MM.1S (cell line): ENCODE measurements around the gene LRTM1.

Experiments used
- DNase-seq: peaks from one replicate; pipeline ENCODE4 v3.0.0-alpha.2; 2015
- H2AFZ ChIP-seq: fragments of 300-600 bp; sonication (generic); 2 replicates; pipeline ENCODE4 v1.6.0; 2016; ENCODE audit warnings: antibody characterized with exemption, low read length
- H3F3A ChIP-seq: fragments of 300-600 bp; sonication (generic); 2 replicates; pipeline ENCODE4 v1.6.1; 2016; ENCODE audit warnings: mild to moderate bottlenecking, antibody characterized with exemption, low read length, moderate library complexity, mixed read lengths; ENCODE audit not compliant: insufficient read depth
- H3K27ac ChIP-seq: fragments of 300-600 bp; sonication (generic); 2 replicates; pipeline ENCODE4 v1.5.1; 2016; ENCODE audit warnings: mild to moderate bottlenecking, low read length
- H3K27me3 ChIP-seq: fragments of 300-600 bp; sonication (generic); replicated peaks from 2 replicates; pipeline ENCODE4 v1.6.0; 2016; ENCODE audit warnings: low read length; ENCODE audit not compliant: insufficient read depth
- H3K36me3 ChIP-seq: fragments of 300-600 bp; sonication (generic); replicated peaks from 2 replicates; pipeline ENCODE4 v1.6.1; 2016; ENCODE audit warnings: mild to moderate bottlenecking, low read length, mixed read lengths; ENCODE audit not compliant: insufficient read depth
- H3K4me1 ChIP-seq: fragments of 300-600 bp; sonication (generic); 2 replicates; pipeline ENCODE4 v1.6.1; 2016; ENCODE audit warnings: low read length, mixed read lengths
- H3K4me2 ChIP-seq: fragments of 300-600 bp; sonication (generic); 2 replicates; pipeline ENCODE4 v1.6.0; 2016; ENCODE audit warnings: low read depth, low read length
- H3K4me3 ChIP-seq: fragments of 300-600 bp; sonication (generic); 2 replicates; pipeline ENCODE4 v1.5.1; 2016; ENCODE audit warnings: low read length, mixed read lengths
- H3K79me2 ChIP-seq: fragments of 300-600 bp; sonication (generic); 2 replicates; pipeline ENCODE4 v1.6.1; 2016; ENCODE audit warnings: mixed run types, low read length, mixed read lengths
- H3K9ac ChIP-seq: fragments of 300-600 bp; sonication (generic); 2 replicates; pipeline ENCODE4 v1.6.1; 2016; ENCODE audit warnings: low read length, mixed read lengths
- H3K9me2 ChIP-seq: fragments of 300-600 bp; sonication (generic); replicated peaks from 2 replicates; pipeline ENCODE4 v1.6.1; 2016; ENCODE audit warnings: mild to moderate bottlenecking, low read length, mixed read lengths; ENCODE audit not compliant: insufficient read depth
- H3K9me3 ChIP-seq: fragments of 300-600 bp; sonication (generic); replicated peaks from 2 replicates; pipeline ENCODE4 v1.6.1; 2016; ENCODE audit warnings: mild to moderate bottlenecking, low read length, mixed read lengths; ENCODE audit not compliant: insufficient read depth
- H4K20me1 ChIP-seq: fragments of 300-600 bp; sonication (generic); 2 replicates; pipeline ENCODE4 v1.6.1; 2016; ENCODE audit warnings: mild to moderate bottlenecking, low read length, moderate library complexity, mixed read lengths; ENCODE audit not compliant: insufficient read depth
- CTCF ChIP-seq: fragments of 300-600 bp; sonication (generic); IDR thresholded peaks from 2 replicates; pipeline ENCODE4 v1.5.1; 2016; ENCODE audit warnings: antibody characterized with exemption, low read length, mixed read lengths
- EZH2 ChIP-seq: fragments of 300-600 bp; sonication (generic); optimal IDR thresholded peaks from 2 replicates; pipeline ENCODE3; 2017; ENCODE audit warnings: low read depth, mild to moderate bottlenecking, antibody characterized with exemption, low read length, mixed read lengths
- EZH2phosphoT487 ChIP-seq: fragments of 300-600 bp; sonication (generic); IDR thresholded peaks from 2 replicates; pipeline ENCODE4 v1.6.1; 2018; ENCODE audit warnings: antibody characterized with exemption, low read length

The LRTM1 gene

GRCh38 chr3:54969652-54970051 is 41.8 kb upstream of the LRTM1 start:
- Histone ChIP-seq H3F3A (no peaks in the 10 kb centered on the region), H3K36me3 (no peaks in the 10 kb centered on the region), H3K27ac (no peak overlapping the region)

GRCh38 chr3:54968546-54969172 is 40.8 kb upstream of the LRTM1 start:
- Histone ChIP-seq H4K20me1 (no peaks in the 10 kb centered on the region), H3K79me2 (no peaks in the 10 kb centered on the region), H3K27me3 (no peaks in the 10 kb centered on the region), H3K9me3 (no peaks in the 10 kb centered on the region), H3K4me2 (no peak overlapping the region), H3K4me3 (no peak overlapping the region), H3K4me1 (no peaks in the 10 kb centered on the region), H3K36me3 (no peaks in the 10 kb centered on the region), H2AFZ (no peak overlapping the region), H3K27ac (no peak overlapping the region), H3K9me2 (no peaks in the 10 kb centered on the region), H3F3A (no peaks in the 10 kb centered on the region), H3K9ac (no peak overlapping the region)
- TF ChIP-seq EZH2 (no peak), CTCF (no peak), EZH2phosphoT487 (no peak)
- no peak for DNase-seq

More at GRCh38 chr3:54969652-54970051, 41.8 kb upstream of the LRTM1 start:
- H3K9ac ChIP-seq = no peak overlapping the region
- H4K20me1 ChIP-seq = no peaks in the 10 kb centered on the region
- H3K27me3 ChIP-seq = no peaks in the 10 kb centered on the region
- no peaks in the 10 kb centered on the region for H3K9me2 ChIP-seq
- no peak overlapping the region for H3K4me2 ChIP-seq
- H3K4me3 ChIP-seq = no peak overlapping the region
- TF ChIP-seq EZH2 = no peak
- TF ChIP-seq CTCF = no peak
- no peak for TF ChIP-seq EZH2phosphoT487
- no peaks in the 10 kb centered on the region for H3K79me2 ChIP-seq
- no peak for DNase-seq
- no peak overlapping the region for H2AFZ ChIP-seq
- H3K4me1 ChIP-seq = no peaks in the 10 kb centered on the region
- no peaks in the 10 kb centered on the region for H3K9me3 ChIP-seq

GRCh38 chr3:54967731-54968161 is 39.9 kb upstream of the LRTM1 start:
- no peaks in the 10 kb centered on the region for H3F3A ChIP-seq
- no peaks in the 10 kb centered on the region for H3K4me1 ChIP-seq
- H3K4me2 ChIP-seq = no peak overlapping the region
- H3K36me3 ChIP-seq = no peaks in the 10 kb centered on the region
- DNase-seq = no peak
- no peak overlapping the region for H3K4me3 ChIP-seq
- no peaks in the 10 kb centered on the region for H4K20me1 ChIP-seq
- no peak overlapping the region for H3K27ac ChIP-seq
- H2AFZ ChIP-seq = no peak overlapping the region
- no peaks in the 10 kb centered on the region for H3K79me2 ChIP-seq
- no peak overlapping the region for H3K9ac ChIP-seq
- TF ChIP-seq EZH2 (no peak), EZH2phosphoT487 (no peak), CTCF (no peak)
- H3K9me2 ChIP-seq = no peaks in the 10 kb centered on the region
- no peaks in the 10 kb centered on the region for H3K9me3 ChIP-seq
- no peaks in the 10 kb centered on the region for H3K27me3 ChIP-seq
